Endothelial cell (in vitro differentiated cells): ENCODE results near the gene MAD1L1. TPM values are rescaled to one million over a fixed set of nuclear protein-coding genes. Genes with fewer than 3 reads are reported as not detected.

Experiments
- DNase-seq: peaks from one replicate; pipeline ENCODE4 v3.0.0; 2021; ENCODE audit warnings: low spot score
- H3K27ac Mint-ChIP-seq: one replicate; pipeline ENCODE4 v1.8.0; 2021; ENCODE audit warnings: mixed read lengths, inconsistent platforms; ENCODE audit not compliant: unreplicated experiment
- H3K27me3 Mint-ChIP-seq: one replicate; pipeline ENCODE4 v1.8.0; 2021; ENCODE audit warnings: mild to moderate bottlenecking, moderate library complexity, mixed read lengths, inconsistent platforms; ENCODE audit not compliant: unreplicated experiment
- H3K36me3 Mint-ChIP-seq: one replicate; pipeline ENCODE4 v1.8.0; 2021; ENCODE audit warnings: mild to moderate bottlenecking, low read depth, mixed read lengths, inconsistent platforms; ENCODE audit not compliant: unreplicated experiment
- H3K4me1 Mint-ChIP-seq: one replicate; pipeline ENCODE4 v1.8.0; 2021; ENCODE audit warnings: mild to moderate bottlenecking, mixed read lengths, inconsistent platforms; ENCODE audit not compliant: unreplicated experiment
- H3K4me3 Mint-ChIP-seq: one replicate; pipeline ENCODE4 v1.8.0; 2021; ENCODE audit warnings: mild to moderate bottlenecking, mixed read lengths, inconsistent platforms; ENCODE audit not compliant: unreplicated experiment
- H3K9me3 Mint-ChIP-seq: one replicate; pipeline ENCODE4 v1.8.0; 2021; ENCODE audit warnings: mixed read lengths, inconsistent platforms; ENCODE audit not compliant: unreplicated experiment
- CTCF ChIP-seq: fragments of 200-600 bp; sonication (generic); IDR thresholded peaks from one replicate; pipeline ENCODE4 v1.5.0; 2021; ENCODE audit warnings: antibody characterized with exemption; ENCODE audit not compliant: unreplicated experiment
- total RNA-seq: library from RNA; stranded (reverse); fragmentation: NEBNext Ultra II Directional; extraction: Animal tissue kit (Norgen Biotek cat#: 25700); gene quantifications from one replicate; pipeline ENCODE4 v1.2.1, GENCODE V29; 2021; ENCODE audit not compliant: unreplicated experiment

MAD1L1 gene
- total RNA-seq, 1 donor from 2014 or later, result 43.3 TPM

DNA sequence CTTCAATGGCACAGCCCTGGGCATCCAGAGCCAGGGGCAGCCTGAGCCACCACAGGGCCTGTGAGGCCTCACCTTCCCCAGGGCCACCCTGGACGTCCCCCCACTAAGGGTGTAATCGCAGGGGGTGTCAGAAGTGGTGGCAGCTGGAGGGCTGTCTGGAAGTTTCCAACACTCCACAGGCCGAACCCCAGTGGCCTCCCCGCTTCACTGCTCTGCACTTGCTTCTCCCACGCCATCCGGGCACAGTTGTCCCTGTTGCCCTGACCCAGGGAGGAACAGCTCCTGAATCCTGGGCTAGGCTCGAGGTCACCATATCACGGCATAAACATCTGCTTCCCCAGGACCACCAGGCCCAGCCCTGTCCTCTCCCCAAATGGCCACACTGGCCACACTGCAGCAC lies 276.6 kb downstream of the MAD1L1 start:
- no peak for TF ChIP-seq CTCF
- Mint-ChIP-seq H3K4me1 (no peaks in the 10 kb centered on the region), H3K4me3 (no peak overlapping the region), H3K9me3 (no peaks in the 10 kb centered on the region), H3K36me3 (peaks cover 3% of the 10 kb centered on the region), H3K27me3 (peaks cover 4% of the 10 kb centered on the region), H3K27ac (no peak overlapping the region)
- no peak for DNase-seq

GRCh38 chr7:1954366-1955004 lies 278.3 kb downstream of the MAD1L1 start:
- H3K4me1 Mint-ChIP-seq, result no peaks in the 10 kb centered on the region
- no peak overlapping the region for H3K4me3 Mint-ChIP-seq
- no peak for DNase-seq
- H3K27me3 Mint-ChIP-seq, result peaks cover 3% of the 10 kb centered on the region
- TF ChIP-seq CTCF, result no peak
- H3K9me3 Mint-ChIP-seq, result no peaks in the 10 kb centered on the region
- H3K27ac Mint-ChIP-seq, result no peak overlapping the region
- peaks cover 3% of the 10 kb centered on the region for H3K36me3 Mint-ChIP-seq

GRCh38 chr7:1953199-1954190 lies 279.2 kb downstream of the MAD1L1 start:
- no peak for TF ChIP-seq CTCF
- H3K4me3 Mint-ChIP-seq, result no peak overlapping the region
- H3K36me3 Mint-ChIP-seq, result peaks cover 3% of the 10 kb centered on the region
- no peak overlapping the region for H3K27ac Mint-ChIP-seq
- no peaks in the 10 kb centered on the region for H3K4me1 Mint-ChIP-seq
- DNase-seq, result no peak
- peaks cover 3% of the 10 kb centered on the region for H3K27me3 Mint-ChIP-seq
- no peaks in the 10 kb centered on the region for H3K9me3 Mint-ChIP-seq

- no peak overlapping the region for H3K27ac Mint-ChIP-seq
- no peak for TF ChIP-seq CTCF
- no peak overlapping the region for H3K4me3 Mint-ChIP-seq
- H3K9me3 Mint-ChIP-seq, result no peaks in the 10 kb centered on the region
- H3K36me3 Mint-ChIP-seq, result peaks cover 3% of the 10 kb centered on the region
- no peak for DNase-seq
- H3K27me3 Mint-ChIP-seq, result peaks cover 3% of the 10 kb centered on the region
- H3K4me1 Mint-ChIP-seq, result no peaks in the 10 kb centered on the region
Observed at GRCh38 chr7:1952781-1953180, 280.0 kb downstream of the MAD1L1 start.
